ENCODE measurements around the gene TDRD9.

GRCh38 chr14:103879118-103879569 is 49.1 kb upstream of the TDRD9 start:
- no peak for TF ChIP-seq CTCF (IDR thresholded peaks at IDR 0.05)
- TF ChIP-seq POLR2AphosphoS5 (IDR thresholded peaks at IDR 0.05) = no peak
- no peak for TF ChIP-seq POLR2A (IDR thresholded peaks at IDR 0.05)

Data from breast epithelium (tissue), 3 donors.